SHP77 (cell line): ENCODE data around the gene LCE5A.
"Not testable (repeated sequence)": the region's sequence is repeated elsewhere in the genome, so short reads cannot be mapped to it uniquely, and the experiment has no call there.

Experiments
- DNase-seq, 2 experiments: peaks; one replicate each; lab custom pipeline; 2025; lab: John Stamatoyannopoulos, UW

LCE5A gene

DNA sequence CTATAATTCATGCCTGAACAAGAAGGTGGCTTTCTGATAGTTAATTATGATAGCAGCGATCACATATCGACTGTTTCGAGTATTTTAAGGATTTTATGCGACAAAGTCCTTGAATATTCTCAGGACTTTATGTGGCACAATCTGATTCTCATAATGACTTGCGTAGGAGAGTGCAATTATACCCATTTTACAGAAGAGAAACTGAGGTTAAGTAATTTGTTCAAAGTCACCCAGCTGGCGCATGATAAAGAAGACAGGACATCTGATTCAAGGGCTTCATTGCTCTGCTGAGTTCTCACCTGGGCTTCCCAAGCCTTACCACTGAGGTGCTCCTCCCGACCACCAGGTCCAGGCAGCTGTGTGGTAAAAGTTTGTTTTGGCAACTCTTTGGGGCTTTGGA, 5.5 kb downstream of the LCE5A start:
- no peak for DNase-seq

DNA sequence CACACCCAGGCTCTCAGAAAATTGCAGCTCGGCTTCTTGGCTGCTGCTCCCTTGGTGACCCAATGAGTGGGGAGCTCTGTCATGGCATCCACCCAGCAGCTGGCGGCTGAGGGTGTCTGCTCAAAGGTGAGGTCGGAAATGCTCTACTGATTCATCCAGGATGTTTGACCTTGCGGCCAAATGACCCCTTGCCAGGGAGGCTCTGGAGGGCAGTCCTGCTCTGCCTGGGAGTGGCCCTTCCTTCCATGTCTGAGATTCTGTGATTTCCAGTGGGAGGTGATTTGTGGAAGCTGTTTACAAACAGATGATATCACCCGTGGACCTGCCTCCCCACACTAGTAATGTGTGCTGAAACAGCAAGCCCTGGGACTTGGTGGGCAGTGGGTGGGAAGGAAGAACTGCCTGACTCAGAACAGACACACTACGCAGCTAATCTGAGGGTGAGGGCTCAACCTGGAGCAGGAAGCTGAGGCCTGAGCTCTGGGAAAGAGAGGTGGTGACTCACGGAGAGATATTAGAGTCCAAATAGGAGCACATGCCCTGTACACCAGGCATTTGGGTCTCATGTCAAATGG, 6.7 kb downstream of the LCE5A start:
- DNase-seq, result no peak

DNA sequence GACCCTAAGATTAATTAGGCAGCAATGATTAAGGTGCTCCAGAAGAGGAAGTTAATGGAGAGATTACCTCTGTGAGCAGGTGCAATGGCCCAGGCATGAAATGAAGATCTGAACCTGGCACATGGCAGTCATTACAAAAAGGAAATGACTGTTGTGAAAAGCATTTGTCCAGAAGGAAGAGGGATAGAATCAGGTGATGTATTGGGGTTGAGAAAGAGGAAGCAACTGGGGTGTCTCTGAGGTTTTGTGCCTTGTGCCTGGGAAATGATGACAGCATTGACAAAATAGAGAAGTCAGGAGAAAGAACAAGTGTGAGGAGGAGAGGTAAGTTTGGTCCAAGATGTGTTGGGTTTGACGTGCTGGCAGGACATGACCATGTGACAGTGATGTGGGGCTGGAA, 9.2 kb downstream of the LCE5A start:
- DNase-seq, result no peak

DNA sequence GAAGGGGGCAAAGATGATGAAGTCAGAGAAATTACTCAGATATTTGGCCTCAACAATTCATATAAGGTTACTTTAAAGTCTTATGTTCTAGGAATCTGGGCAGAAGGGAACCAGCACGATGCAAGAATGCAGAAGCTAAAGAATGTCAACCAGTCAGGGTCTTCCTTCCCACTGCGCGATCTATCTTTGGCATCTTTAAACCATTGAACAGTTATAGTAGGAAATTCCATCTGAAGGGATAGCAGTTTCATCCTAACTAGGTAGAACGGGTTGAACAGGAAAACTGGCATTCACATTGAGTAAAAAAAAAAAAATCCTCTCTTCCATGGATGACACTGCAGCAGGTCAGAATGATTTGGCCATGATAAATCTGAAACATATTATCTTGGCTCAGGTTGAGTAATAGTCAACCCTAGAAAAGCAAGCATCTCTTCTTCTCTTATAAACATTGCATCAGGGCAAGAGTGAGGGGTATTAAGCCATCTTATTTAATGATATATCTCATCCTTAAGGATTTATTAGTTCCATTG, 10.0 kb downstream of the LCE5A start:
- DNase-seq, result no peak

DNA sequence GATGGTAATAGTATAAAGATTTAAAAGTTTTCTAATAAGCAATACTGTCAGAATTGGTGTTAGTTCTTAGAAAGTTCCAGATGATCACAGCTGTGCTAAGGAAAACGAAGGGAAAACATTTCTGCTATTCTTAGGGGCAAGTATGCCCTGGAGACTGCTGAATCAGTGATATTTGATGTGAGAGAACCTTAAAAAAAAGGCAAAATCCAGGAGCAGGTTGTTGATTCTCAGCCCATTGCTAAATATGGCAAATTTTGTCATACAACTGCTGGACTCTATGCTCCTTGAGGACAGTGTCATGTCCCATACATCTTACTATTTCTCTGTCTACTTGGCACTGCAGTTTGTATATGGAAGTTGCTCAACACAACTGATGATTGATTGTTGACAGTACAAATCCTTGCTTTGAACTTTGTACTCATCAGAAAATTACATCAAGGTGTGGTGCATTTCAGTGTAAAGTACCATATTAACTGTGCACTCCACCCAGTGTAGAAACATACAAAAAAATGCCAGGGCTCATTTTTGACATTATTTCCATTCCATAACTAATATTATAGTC, 14.6 kb downstream of the LCE5A start:
- DNase-seq, result no peak

DNA sequence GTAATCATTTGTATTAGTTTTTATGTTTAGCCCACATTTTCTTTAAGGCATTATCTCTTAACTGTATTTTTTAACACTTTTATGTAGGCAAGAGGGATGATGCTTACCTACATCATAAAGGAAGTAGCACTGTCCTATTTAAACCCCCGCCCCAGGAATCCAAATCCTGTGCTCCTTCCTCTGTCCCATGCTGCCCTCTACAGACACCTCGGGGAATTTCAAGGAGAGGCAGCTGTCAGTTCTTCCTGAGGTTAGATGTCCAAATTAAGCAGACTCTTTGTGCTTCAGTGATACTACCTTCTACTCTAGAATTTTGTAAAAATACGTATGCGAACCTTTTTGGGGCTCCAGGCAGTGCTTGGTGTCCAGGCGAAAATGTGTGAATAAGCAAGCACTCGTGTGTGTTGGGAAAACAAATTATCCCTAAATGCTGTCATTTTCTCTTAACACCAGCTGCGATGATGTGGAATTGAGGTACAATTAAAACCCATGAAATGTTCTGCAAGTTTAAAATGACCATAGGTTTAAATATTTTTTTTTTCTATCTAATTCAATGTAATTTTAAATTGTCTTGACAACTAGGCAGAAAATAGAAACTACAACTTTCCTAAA, 22.8 kb downstream of the LCE5A start:
- DNase-seq, result peak; percentile 73 to 78

DNA sequence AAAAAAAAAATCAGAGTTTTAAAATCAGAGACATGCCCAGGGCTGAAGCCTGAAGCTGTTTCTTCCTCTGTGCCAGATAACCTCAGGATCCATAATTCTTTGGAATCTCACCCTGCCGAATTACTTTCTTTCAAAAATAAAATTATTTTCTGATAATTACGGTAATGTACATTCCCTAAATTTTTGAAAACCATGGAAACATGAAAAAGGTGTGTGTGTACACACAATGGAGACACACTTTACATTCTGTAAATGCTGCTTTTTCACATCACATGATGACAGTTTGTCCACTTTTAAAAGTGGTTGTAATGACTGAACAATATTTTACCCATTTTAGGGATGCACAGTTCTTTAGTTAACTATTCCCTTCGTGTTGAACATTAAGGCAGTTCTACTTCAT, 25.2 kb downstream of the LCE5A start:
- DNase-seq, result no peak

DNA sequence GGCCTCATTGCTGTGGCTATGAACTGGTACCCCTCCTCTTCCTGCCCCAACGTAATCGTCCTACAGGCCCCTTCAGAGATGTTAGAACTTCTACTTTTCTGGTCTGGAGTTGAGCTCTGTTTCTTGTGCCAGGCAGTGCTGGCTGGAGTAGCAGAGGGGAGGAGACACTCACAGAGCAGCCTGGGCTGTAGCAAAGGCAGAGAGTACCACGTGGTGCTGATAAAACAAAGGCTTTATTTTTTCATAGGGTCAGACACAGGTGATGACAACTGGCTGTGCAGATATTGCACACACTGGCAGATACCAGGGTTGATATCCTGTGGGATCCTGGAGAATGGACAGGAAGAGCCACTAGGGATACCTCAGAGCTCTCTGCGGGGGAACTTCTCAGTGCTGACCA, 26.9 kb downstream of the LCE5A start:
- no peak for DNase-seq

DNA sequence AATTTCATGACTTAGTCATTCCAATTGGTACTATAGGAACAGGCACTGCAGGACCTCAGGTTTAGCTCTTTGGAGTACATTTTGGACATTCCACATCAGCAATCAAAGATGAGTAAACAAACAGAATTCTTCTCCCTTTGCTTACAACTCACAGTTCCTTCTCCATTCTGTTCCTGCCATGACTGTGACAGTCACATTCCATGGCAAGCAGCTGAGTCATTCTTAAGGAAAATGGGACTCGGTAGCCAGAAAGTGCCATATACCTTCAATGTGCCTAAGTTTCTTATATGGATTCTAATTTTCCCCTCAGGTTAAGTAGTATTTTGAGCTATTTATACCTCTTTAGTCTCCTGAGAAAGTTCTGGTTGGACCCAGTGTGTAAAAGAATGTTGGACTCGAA, 29.3 kb downstream of the LCE5A start:
- no peak for DNase-seq

DNA sequence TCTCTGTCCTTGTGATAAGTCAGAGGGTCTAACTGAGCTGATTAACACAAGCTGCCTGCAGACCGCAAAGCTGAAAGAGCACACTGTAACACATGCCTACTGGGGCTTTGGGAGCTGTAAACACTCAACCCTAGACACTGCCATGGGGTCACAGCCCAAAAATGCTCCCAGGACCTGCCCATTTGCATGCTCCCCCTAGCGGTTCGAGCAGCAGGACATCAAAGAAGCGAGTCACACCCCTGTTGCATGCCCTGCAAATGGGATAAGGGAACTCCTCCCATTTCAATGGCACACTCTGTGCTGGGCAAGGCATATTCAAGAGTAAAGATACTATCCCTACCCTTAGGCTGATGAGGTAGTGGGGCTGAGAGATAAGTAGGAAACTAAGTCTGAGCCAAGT, 33.2 kb downstream of the LCE5A start:
- DNase-seq, result peak in 1 of 2 experiments; percentile 17

DNA sequence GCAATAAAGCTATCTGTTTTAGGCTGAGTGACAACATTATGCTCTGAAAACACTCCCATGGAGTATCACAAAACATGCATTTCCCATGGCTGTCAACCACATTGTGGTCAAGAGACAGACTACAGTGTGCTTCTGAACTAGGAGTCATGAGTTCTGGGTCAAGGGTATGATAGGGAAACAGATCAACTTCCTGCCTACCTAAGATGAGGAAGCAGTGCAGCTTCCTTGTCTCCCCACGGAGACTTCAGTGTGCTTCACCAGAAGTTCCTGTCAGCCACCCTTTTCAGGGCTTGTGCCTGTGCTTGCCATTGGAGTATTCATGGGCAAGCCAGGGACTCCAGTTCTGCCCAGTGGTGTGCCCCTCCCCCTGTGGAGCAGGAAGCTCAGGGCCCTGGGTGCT, 36.1 kb downstream of the LCE5A start:
- no peak for DNase-seq

DNA sequence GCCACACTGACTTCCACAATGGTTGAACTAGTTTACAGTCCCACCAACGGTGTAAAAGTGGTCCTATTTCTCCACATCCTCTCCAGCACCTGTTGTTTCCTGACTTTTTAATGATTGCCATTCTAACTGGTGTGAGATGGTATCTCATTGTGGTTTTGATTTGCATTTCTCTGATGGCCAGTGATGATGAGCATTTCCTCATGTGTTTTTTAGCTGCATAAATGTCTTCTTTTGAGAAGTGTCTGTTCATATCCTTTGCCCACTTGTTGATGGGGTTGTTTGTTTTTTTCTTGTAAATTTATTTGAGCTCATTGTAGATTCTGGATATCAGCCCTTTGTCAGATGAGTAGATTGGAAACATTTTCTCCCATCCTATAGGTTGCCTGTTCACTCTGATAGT, 37.8 kb downstream of the LCE5A start:
- DNase-seq, result not testable (repeated sequence)
